Measurements from ENCODE around the gene DMWD.

Gene DMWD

DNA sequence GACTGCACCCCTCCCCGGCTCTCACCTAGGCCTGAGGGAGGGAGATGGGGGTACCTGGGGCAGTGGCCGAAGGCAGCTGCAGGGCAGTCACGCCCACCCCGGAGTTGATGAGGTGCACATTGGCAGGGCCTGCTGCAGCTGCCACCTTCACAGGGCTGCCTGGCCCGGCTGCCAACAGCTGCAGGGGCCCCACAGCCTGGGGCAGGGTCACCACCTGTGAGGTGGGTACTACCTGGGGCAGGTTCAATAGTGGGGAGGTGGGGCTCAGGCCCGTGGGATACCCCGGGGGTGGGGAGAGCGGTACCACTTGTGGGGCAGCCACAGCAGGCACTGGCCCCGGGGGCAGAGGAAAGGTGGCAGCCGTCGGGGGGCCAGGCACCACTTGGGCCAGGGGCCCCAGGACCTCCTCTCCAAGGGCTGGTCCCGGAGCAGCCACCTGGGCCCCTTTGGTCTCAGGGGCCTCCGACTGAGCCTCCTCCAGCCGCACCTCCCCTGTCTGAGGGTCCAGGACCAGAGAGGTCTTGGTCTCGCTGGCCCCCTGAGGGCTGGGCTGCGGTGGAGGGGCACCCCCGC is 26.3 kb downstream of the DMWD start:
- no peaks in the 10 kb centered on the region for H4K20me1 ChIP-seq (ENCODE audit: low read depth, low read length)
- H3K79me2 ChIP-seq (ENCODE audit: insufficient read depth, low read length), result no peaks in the 10 kb centered on the region
- H3K9me3 ChIP-seq (ENCODE audit: insufficient read depth, low read length), result no peaks in the 10 kb centered on the region
- no peaks in the 10 kb centered on the region for H3K27me3 ChIP-seq (ENCODE audit: low read length)
- no peak overlapping the region for H3K4me3 ChIP-seq (ENCODE audit: insufficient read depth, low read length, poor library complexity, severe bottlenecking)
- H3K36me3 ChIP-seq (ENCODE audit: low read length), result no peaks in the 10 kb centered on the region
- no peak overlapping the region for H2AFZ ChIP-seq (ENCODE audit: low read depth, low read length, severe bottlenecking)
- no peak overlapping the region for H3K27ac ChIP-seq (ENCODE audit: low read depth, low read length)
- TF ChIP-seq, protein P1, sequence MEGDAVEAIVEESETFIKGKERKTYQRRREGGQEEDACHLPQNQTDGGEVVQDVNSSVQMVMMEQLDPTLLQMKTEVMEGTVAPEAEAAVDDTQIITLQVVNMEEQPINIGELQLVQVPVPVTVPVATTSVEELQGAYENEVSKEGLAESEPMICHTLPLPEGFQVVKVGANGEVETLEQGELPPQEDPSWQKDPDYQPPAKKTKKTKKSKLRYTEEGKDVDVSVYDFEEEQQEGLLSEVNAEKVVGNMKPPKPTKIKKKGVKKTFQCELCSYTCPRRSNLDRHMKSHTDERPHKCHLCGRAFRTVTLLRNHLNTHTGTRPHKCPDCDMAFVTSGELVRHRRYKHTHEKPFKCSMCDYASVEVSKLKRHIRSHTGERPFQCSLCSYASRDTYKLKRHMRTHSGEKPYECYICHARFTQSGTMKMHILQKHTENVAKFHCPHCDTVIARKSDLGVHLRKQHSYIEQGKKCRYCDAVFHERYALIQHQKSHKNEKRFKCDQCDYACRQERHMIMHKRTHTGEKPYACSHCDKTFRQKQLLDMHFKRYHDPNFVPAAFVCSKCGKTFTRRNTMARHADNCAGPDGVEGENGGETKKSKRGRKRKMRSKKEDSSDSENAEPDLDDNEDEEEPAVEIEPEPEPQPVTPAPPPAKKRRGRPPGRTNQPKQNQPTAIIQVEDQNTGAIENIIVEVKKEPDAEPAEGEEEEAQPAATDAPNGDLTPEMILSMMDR (IDR thresholded peaks at IDR 0.05; ENCODE audit: insufficient read depth, low read length, poor library complexity, severe bottlenecking), result no peak
- no peak for TF ChIP-seq EZH2phosphoT487 (conservative IDR thresholded peaks at IDR 0.05; ENCODE audit: low read length)
- no peak overlapping the region for H3K9ac ChIP-seq (ENCODE audit: low read length)
- no peak overlapping the region for H3K4me2 ChIP-seq (ENCODE audit: low read depth, low read length, poor library complexity, severe bottlenecking)
- no peaks in the 10 kb centered on the region for H3K9me2 ChIP-seq (replicated peaks; ENCODE audit: insufficient read depth, low read length)
- H3F3A ChIP-seq (ENCODE audit: insufficient read depth), result no peaks in the 10 kb centered on the region

DNA sequence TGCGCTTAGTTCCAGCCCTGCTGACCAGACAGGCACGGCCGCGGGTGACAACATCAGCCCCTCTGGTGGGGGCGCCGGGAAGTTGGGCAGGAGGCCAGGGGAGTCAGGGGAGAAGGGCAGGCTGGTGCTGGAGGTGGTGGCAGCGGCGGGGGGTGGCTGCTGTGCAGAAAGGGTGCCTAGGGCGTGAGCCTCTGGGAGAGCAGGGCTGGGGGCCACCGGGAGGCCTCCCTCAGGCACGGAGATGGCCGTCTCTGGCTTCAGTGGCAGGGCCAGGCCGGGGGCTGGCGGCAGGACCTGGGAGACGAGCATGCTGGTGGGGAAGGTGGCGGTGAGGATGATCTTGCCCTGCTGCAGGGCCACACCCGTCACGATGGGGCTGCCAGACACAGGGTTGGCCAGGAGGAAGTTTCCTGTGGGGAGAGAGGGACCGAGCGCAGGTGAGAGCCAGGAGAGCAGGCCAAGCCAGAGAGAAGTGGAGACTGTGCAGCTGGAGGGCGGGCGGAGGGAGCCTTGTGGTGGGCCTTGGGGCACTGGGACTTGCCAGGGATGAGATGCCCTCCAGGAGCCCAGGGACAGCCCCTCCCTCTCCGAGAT is 26.8 kb downstream of the DMWD start:
- Histone ChIP-seq H3K4me3 (ENCODE audit: insufficient read depth, low read length, poor library complexity, severe bottlenecking) (no peak overlapping the region), H3K27me3 (ENCODE audit: low read length) (no peaks in the 10 kb centered on the region), H3K79me2 (ENCODE audit: insufficient read depth, low read length) (no peaks in the 10 kb centered on the region), H2AFZ (ENCODE audit: low read depth, low read length, severe bottlenecking) (no peak overlapping the region), H4K20me1 (ENCODE audit: low read depth, low read length) (no peaks in the 10 kb centered on the region), H3K36me3 (ENCODE audit: low read length) (no peaks in the 10 kb centered on the region), H3K9me2 (replicated peaks; ENCODE audit: insufficient read depth, low read length) (no peaks in the 10 kb centered on the region), H3K9ac (ENCODE audit: low read length) (no peak overlapping the region), H3K9me3 (ENCODE audit: insufficient read depth, low read length) (no peaks in the 10 kb centered on the region), H3F3A (ENCODE audit: insufficient read depth) (no peaks in the 10 kb centered on the region), H3K4me2 (ENCODE audit: low read depth, low read length, poor library complexity, severe bottlenecking) (no peak overlapping the region), H3K27ac (ENCODE audit: low read depth, low read length) (no peak overlapping the region)
- TF ChIP-seq EZH2phosphoT487 (conservative IDR thresholded peaks at IDR 0.05; ENCODE audit: low read length), result no peak
- TF ChIP-seq, protein P1 (IDR thresholded peaks at IDR 0.05; ENCODE audit: insufficient read depth, low read length, poor library complexity, severe bottlenecking), result no peak

DNA sequence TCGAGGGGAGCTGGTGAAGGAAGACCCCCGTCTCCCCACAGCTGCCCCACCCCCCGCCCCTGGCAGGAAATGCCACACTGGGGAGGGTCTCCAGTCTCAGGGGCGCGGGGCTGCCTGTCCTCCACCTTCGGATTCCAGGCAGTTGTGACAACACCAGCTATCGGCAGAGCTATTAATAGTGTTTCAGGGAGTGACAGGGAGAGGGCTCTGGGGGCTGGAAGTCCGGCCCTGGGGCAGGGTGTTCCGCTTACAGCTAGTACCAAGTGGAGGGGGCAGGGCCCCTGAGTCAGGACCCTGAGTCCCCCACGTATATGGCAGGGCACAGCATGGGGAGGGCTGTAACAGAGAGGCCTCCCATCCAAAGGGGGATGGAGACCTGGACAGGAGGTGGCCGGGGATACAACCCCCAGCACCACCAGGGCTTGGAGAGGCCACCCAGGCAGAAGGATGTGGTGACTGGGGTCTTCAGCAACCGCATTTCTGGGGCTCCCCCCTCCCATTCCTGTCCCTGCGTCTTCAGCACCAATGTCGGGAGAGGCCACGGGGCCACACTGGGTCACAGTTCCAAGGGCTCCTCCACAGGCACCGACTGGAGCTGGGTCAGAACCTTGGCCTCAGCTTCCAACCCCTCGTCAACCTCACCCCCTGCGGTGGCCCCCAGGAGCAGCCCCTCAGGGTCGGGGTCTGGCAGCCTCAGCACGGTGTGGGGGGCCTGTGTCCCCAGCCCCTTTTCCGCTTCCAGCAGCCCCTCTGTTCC is 27.5 kb downstream of the DMWD start:
- H3K79me2 ChIP-seq (ENCODE audit: insufficient read depth, low read length), result no peaks in the 10 kb centered on the region
- H4K20me1 ChIP-seq (ENCODE audit: low read depth, low read length), result no peaks in the 10 kb centered on the region
- no peaks in the 10 kb centered on the region for H3K9me3 ChIP-seq (ENCODE audit: insufficient read depth, low read length)
- H3K36me3 ChIP-seq (ENCODE audit: low read length), result no peaks in the 10 kb centered on the region
- TF ChIP-seq, protein P1 (IDR thresholded peaks at IDR 0.05; ENCODE audit: insufficient read depth, low read length, poor library complexity, severe bottlenecking), result no peak
- no peak for TF ChIP-seq EZH2phosphoT487 (conservative IDR thresholded peaks at IDR 0.05; ENCODE audit: low read length)
- no peak overlapping the region for H3K9ac ChIP-seq (ENCODE audit: low read length)
- H3K4me2 ChIP-seq (ENCODE audit: low read depth, low read length, poor library complexity, severe bottlenecking), result no peak overlapping the region
- no peak overlapping the region for H2AFZ ChIP-seq (ENCODE audit: low read depth, low read length, severe bottlenecking)
- H3F3A ChIP-seq (ENCODE audit: insufficient read depth), result no peaks in the 10 kb centered on the region
- H3K4me3 ChIP-seq (ENCODE audit: insufficient read depth, low read length, poor library complexity, severe bottlenecking), result no peak overlapping the region
- H3K27ac ChIP-seq (ENCODE audit: low read depth, low read length), result no peak overlapping the region
- no peaks in the 10 kb centered on the region for H3K9me2 ChIP-seq (replicated peaks; ENCODE audit: insufficient read depth, low read length)
- H3K27me3 ChIP-seq (ENCODE audit: low read length), result no peaks in the 10 kb centered on the region

All from SU-DHL-6 (cell line).